NT2/D1 (cell line): ENCODE measurements around the gene RASA2.
"Not testable (repeated sequence)": the region's sequence is repeated elsewhere in the genome, so short reads cannot be mapped to it uniquely, and the experiment has no call there.

Experiments used
- DNase-seq: peaks from one replicate; pipeline ENCODE4 v3.0.0-alpha.2; 2011; ENCODE audit warnings: low read depth, low spot score
- H3K27me3 ChIP-seq: 2 replicates; pipeline ENCODE4 v1.6.0; 2011; ENCODE audit warnings: mild to moderate bottlenecking; ENCODE audit not compliant: insufficient read length, insufficient read depth
- H3K36me3 ChIP-seq: 2 replicates; pipeline ENCODE4 v1.6.1; 2011; ENCODE audit warnings: mild to moderate bottlenecking, low read length, mixed read lengths; ENCODE audit not compliant: insufficient read depth, insufficient read length
- H3K4me1 ChIP-seq: 2 replicates; pipeline ENCODE4 v1.5.1; 2011; ENCODE audit not compliant: insufficient read depth, insufficient read length
- H3K4me3 ChIP-seq: 2 replicates; pipeline ENCODE4 v1.5.1; 2011; ENCODE audit warnings: low read depth; ENCODE audit not compliant: insufficient read length
- H3K9ac ChIP-seq: 2 replicates; pipeline ENCODE4 v1.6.0; 2011; ENCODE audit warnings: low read depth; ENCODE audit not compliant: insufficient read length
- H3K9me3 ChIP-seq: 2 replicates; pipeline ENCODE4 v1.5.1; 2011; ENCODE audit warnings: mild to moderate bottlenecking, low read length; ENCODE audit not compliant: insufficient read depth
- SUZ12 ChIP-seq: IDR thresholded peaks from 2 replicates; pipeline ENCODE4 v1.6.1; 2011; ENCODE audit not compliant: insufficient read length, insufficient read depth; ENCODE audit errors: extremely low read depth
- YY1 ChIP-seq: IDR thresholded peaks from 2 replicates; pipeline ENCODE4 v1.6.1; 2011; ENCODE audit not compliant: insufficient read length, insufficient read depth
- ZNF274 ChIP-seq: IDR thresholded peaks from 2 replicates; pipeline ENCODE4 v1.6.1; 2011; ENCODE audit warnings: mild to moderate bottlenecking, low read depth, low read length

Gene RASA2

GRCh38 chr3:141489203-141489602 is 2.4 kb downstream of the RASA2 start:
- Histone ChIP-seq H3K4me3 (no peak overlapping the region), H3K9me3 (no peaks in the 10 kb centered on the region), H3K9ac (no peak overlapping the region), H3K4me1 (no peaks in the 10 kb centered on the region), H3K36me3 (peaks cover 5% of the 10 kb centered on the region), H3K27me3 (no peaks in the 10 kb centered on the region)
- DNase-seq, result no peak
- TF ChIP-seq SUZ12 (no peak), YY1 (no peak), ZNF274 (no peak)

- H3K36me3 ChIP-seq, result peaks cover 5% of the 10 kb centered on the region
- no peak overlapping the region for H3K4me3 ChIP-seq
- no peaks in the 10 kb centered on the region for H3K4me1 ChIP-seq
- H3K9me3 ChIP-seq, result no peaks in the 10 kb centered on the region
- no peak for TF ChIP-seq ZNF274
- TF ChIP-seq YY1, result no peak
- no peak for TF ChIP-seq SUZ12
- no peak for DNase-seq
- no peaks in the 10 kb centered on the region for H3K27me3 ChIP-seq
- no peak overlapping the region for H3K9ac ChIP-seq
These were observed 4.3 kb downstream of the RASA2 start for GRCh38 chr3:141491081-141491480.

- Histone ChIP-seq H3K4me1 (no peaks in the 10 kb centered on the region), H3K9ac (no peak overlapping the region), H3K9me3 (no peaks in the 10 kb centered on the region), H3K4me3 (no peak overlapping the region), H3K36me3 (peaks cover 5% of the 10 kb centered on the region), H3K27me3 (no peaks in the 10 kb centered on the region)
- TF ChIP-seq SUZ12 (no peak), YY1 (no peak), ZNF274 (no peak)
- no peak for DNase-seq
These were observed 5.1 kb downstream of the RASA2 start for GRCh38 chr3:141491929-141492328.

- no peak for TF ChIP-seq SUZ12
- TF ChIP-seq YY1, result no peak
- TF ChIP-seq ZNF274, result no peak
- Histone ChIP-seq H3K36me3 (peaks cover 5% of the 10 kb centered on the region), H3K4me1 (no peaks in the 10 kb centered on the region), H3K9me3 (no peaks in the 10 kb centered on the region), H3K4me3 (no peak overlapping the region), H3K9ac (no peak overlapping the region), H3K27me3 (no peaks in the 10 kb centered on the region)
- no peak for DNase-seq
These were observed 6.4 kb downstream of the RASA2 start for GRCh38 chr3:141493184-141493583.

- H3K4me1 ChIP-seq, H3K4me3 ChIP-seq, H3K36me3 ChIP-seq, H3K27me3 ChIP-seq, H3K9me3 ChIP-seq, H3K9ac ChIP-seq, DNase-seq: not testable (repeated sequence)
These were observed 10.8 kb downstream of the RASA2 start for GRCh38 chr3:141497589-141497988.

GRCh38 chr3:141498598-141499223 is 11.9 kb downstream of the RASA2 start:
- Histone ChIP-seq H3K9ac (no peak overlapping the region), H3K27me3 (no peaks in the 10 kb centered on the region), H3K36me3 (no peaks in the 10 kb centered on the region), H3K4me3 (no peak overlapping the region), H3K9me3 (no peaks in the 10 kb centered on the region), H3K4me1 (no peaks in the 10 kb centered on the region)
- TF ChIP-seq SUZ12, result no peak
- TF ChIP-seq ZNF274, result no peak
- TF ChIP-seq YY1, result no peak
- no peak for DNase-seq

- Histone ChIP-seq H3K4me1 (no peaks in the 10 kb centered on the region), H3K9me3 (no peaks in the 10 kb centered on the region), H3K4me3 (no peak overlapping the region), H3K36me3 (no peaks in the 10 kb centered on the region), H3K27me3 (no peaks in the 10 kb centered on the region), H3K9ac (no peak overlapping the region)
- DNase-seq, result no peak
- TF ChIP-seq ZNF274 (no peak), YY1 (no peak), SUZ12 (no peak)
These were observed 12.5 kb downstream of the RASA2 start for GRCh38 chr3:141499284-141499683.
